Osteocyte (in vitro differentiated cells): ENCODE results near the gene ZNF148. TPM values are rescaled to one million over a fixed set of nuclear protein-coding genes. Genes with fewer than 3 reads are reported as not detected.

Experiments
- DNase-seq: peaks from one replicate; pipeline ENCODE4 v3.0.0; 2021; ENCODE audit warnings: mixed read lengths; ENCODE audit not compliant: unreplicated experiment; ENCODE audit errors: extremely low spot score
- H3K27ac Mint-ChIP-seq: one replicate; pipeline ENCODE4 v1.8.0; 2021; ENCODE audit warnings: mild to moderate bottlenecking, mixed read lengths; ENCODE audit not compliant: unreplicated experiment
- H3K27me3 Mint-ChIP-seq: one replicate; pipeline ENCODE4 v1.8.0; 2021; ENCODE audit warnings: mixed read lengths; ENCODE audit not compliant: unreplicated experiment
- H3K36me3 Mint-ChIP-seq: one replicate; pipeline ENCODE4 v1.8.0; 2021; ENCODE audit warnings: mixed read lengths; ENCODE audit not compliant: unreplicated experiment
- H3K4me1 Mint-ChIP-seq: one replicate; pipeline ENCODE4 v1.8.0; 2021; ENCODE audit warnings: mixed read lengths; ENCODE audit not compliant: unreplicated experiment
- H3K4me3 Mint-ChIP-seq: one replicate; pipeline ENCODE4 v1.8.0; 2021; ENCODE audit warnings: mild to moderate bottlenecking, moderate library complexity, mixed read lengths; ENCODE audit not compliant: unreplicated experiment
- H3K9me3 Mint-ChIP-seq: one replicate; pipeline ENCODE4 v1.8.0; 2021; ENCODE audit warnings: mixed read lengths; ENCODE audit not compliant: unreplicated experiment
- CTCF ChIP-seq: fragments of 200-600 bp; sonication (generic); IDR thresholded peaks from 2 replicates; pipeline ENCODE4 v1.5.0; 2021; ENCODE audit warnings: antibody characterized with exemption, mild to moderate bottlenecking, moderate library complexity
- total RNA-seq: library from RNA; stranded (reverse); gene quantifications from 2 replicates; pipeline ENCODE4 v1.2.1, GENCODE V29; 2021

The ZNF148 gene
- total RNA-seq, 1 donor from 2014 or later = 46.2 TPM

GRCh38 chr3:125359700-125360099 is 15.4 kb downstream of the ZNF148 start:
- no peak for DNase-seq
- H3K4me3 Mint-ChIP-seq = no peak overlapping the region
- no peaks in the 10 kb centered on the region for H3K9me3 Mint-ChIP-seq

DNA sequence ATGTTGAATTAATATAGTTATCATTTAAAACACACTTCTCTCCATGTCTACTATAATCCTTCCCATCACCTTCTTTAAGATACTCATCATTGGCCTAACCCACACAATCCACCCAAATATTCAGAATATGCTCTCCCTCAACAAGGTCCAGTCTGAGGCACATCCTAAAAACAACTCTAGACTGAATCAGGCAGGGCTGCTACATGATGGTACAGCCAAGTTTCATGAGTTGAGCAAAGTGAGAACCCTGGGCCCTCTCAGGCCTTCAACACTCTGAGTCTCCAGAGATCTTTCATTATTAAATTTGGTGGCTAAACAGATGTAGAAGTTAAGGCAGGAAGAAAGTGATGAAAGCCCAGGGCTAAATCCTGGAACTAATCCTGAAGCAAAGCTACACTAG is 16.2 kb downstream of the ZNF148 start:
- peaks cover 3% of the 10 kb centered on the region for H3K36me3 Mint-ChIP-seq
- H3K4me3 Mint-ChIP-seq = no peak overlapping the region
- no peak for TF ChIP-seq CTCF
- H3K27ac Mint-ChIP-seq = no peak overlapping the region
- H3K27me3 Mint-ChIP-seq = no peaks in the 10 kb centered on the region
- no peaks in the 10 kb centered on the region for H3K9me3 Mint-ChIP-seq
- peaks cover 21% of the 10 kb centered on the region for H3K4me1 Mint-ChIP-seq
- no peak for DNase-seq

More at GRCh38 chr3:125359700-125360099, 15.4 kb downstream of the ZNF148 start:
- H3K27me3 Mint-ChIP-seq = no peaks in the 10 kb centered on the region
- no peak for TF ChIP-seq CTCF
- no peak overlapping the region for H3K27ac Mint-ChIP-seq
- H3K36me3 Mint-ChIP-seq = peaks cover 3% of the 10 kb centered on the region
- peaks cover 21% of the 10 kb centered on the region for H3K4me1 Mint-ChIP-seq

- Mint-ChIP-seq H3K27ac (no peak overlapping the region), H3K4me3 (no peak overlapping the region), H3K36me3 (peaks cover 3% of the 10 kb centered on the region), H3K9me3 (no peaks in the 10 kb centered on the region), H3K27me3 (no peaks in the 10 kb centered on the region), H3K4me1 (peaks cover 26% of the 10 kb centered on the region)
- DNase-seq = no peak
- TF ChIP-seq CTCF = no peak
Measured at GRCh38 chr3:125357837-125358236, 17.3 kb downstream of the ZNF148 start.

GRCh38 chr3:125357032-125357658 is 18.0 kb downstream of the ZNF148 start:
- DNase-seq = no peak
- peaks cover 31% of the 10 kb centered on the region for H3K4me1 Mint-ChIP-seq
- no peak for TF ChIP-seq CTCF
- no peak overlapping the region for H3K27ac Mint-ChIP-seq
- H3K4me3 Mint-ChIP-seq = no peak overlapping the region
- peaks cover 3% of the 10 kb centered on the region for H3K36me3 Mint-ChIP-seq
- no peaks in the 10 kb centered on the region for H3K27me3 Mint-ChIP-seq
- no peaks in the 10 kb centered on the region for H3K9me3 Mint-ChIP-seq

DNA sequence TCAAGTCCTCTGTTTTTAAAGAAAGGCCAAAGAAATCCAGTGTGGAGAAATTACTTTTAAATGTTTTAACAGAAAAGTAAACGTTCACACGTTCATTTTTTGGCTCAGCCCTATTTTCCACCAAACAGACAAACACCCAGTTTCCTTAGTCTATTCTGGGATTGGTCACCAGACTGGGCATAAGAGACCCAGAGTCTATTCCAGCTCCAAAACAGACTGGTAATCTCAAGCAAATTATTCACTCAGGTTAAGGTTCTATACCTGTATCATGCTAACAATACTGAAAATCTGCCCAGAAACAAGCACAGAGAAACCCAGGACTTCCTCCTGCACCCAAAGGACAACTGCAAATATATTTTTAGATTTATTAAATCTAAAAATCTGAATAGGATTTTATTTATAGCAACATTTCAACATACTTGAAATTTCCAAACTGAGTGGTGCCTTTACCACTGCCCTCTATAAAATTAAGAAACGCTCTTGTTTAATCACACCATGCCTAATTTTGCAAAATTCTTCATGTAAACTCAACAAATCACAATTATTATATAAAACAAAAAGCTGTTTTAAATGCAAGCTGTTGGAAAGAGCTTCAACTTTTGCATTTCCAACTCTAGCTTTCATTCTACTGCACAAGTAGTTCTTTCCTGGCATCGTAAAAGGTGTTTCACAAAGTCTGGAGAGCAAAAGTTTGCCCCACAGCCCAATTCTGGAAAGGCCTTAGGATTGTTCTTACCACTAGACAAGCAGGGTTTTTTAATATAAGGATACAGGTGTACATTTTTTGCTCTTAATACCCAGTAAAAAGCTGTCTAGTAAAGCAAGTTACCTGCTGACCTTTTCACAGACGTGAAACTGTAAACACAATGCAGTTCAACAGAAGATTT is 18.7 kb downstream of the ZNF148 start:
- peaks cover 37% of the 10 kb centered on the region for H3K4me1 Mint-ChIP-seq
- no peak overlapping the region for H3K4me3 Mint-ChIP-seq

More for the DNA sequence above, 18.7 kb downstream of the ZNF148 start:
- DNase-seq = no peak
- no peaks in the 10 kb centered on the region for H3K9me3 Mint-ChIP-seq
- no peak for TF ChIP-seq CTCF
- H3K36me3 Mint-ChIP-seq = peaks cover 3% of the 10 kb centered on the region
- H3K27ac Mint-ChIP-seq = peak overlapping the region; percentile 29
- H3K27me3 Mint-ChIP-seq = no peaks in the 10 kb centered on the region
